NCI-H128 (cell line): ENCODE data around the gene SEC24A.
"Not testable (repeated sequence)": the region's sequence is repeated elsewhere in the genome, so short reads cannot be mapped to it uniquely, and the experiment has no call there.

Experiments used
- DNase-seq: peaks from one replicate; lab custom pipeline; 2025; ENCODE audit not compliant: unreplicated experiment; lab: John Stamatoyannopoulos, UW

SEC24A gene

GRCh38 chr5:134648425-134649162 lies at the start of gene SEC24A:
Gene SEC24A (plus strand): TSS chr5:134648785. CDS start chr5:134649077, 292 bp downstream.
- DNase-seq: peak; percentile 12

GRCh38 chr5:134599820-134600219 lies 48.8 kb upstream of the SEC24A start:
- DNase-seq: not testable (repeated sequence)

- no peak for DNase-seq
These were observed 48.0 kb upstream of the SEC24A start for GRCh38 chr5:134600600-134600999.

- DNase-seq: no peak
These were observed 45.5 kb upstream of the SEC24A start for GRCh38 chr5:134603059-134603458.

GRCh38 chr5:134604908-134605307 lies 43.7 kb upstream of the SEC24A start:
- DNase-seq: no peak

- DNase-seq: no peak
These were observed 41.9 kb upstream of the SEC24A start for GRCh38 chr5:134606726-134607125.

- DNase-seq: no peak
These were observed 40.0 kb upstream of the SEC24A start for GRCh38 chr5:134608555-134608954.

- no peak for DNase-seq
These were observed 39.2 kb upstream of the SEC24A start for GRCh38 chr5:134609232-134609851.

- DNase-seq: no peak
These were observed 37.9 kb upstream of the SEC24A start for GRCh38 chr5:134610725-134611124.

GRCh38 chr5:134611515-134611914 lies 37.1 kb upstream of the SEC24A start:
- no peak for DNase-seq

- no peak for DNase-seq
These were observed 34.0 kb upstream of the SEC24A start for GRCh38 chr5:134614450-134615085.

- no peak for DNase-seq
These were observed 28.0 kb upstream of the SEC24A start for GRCh38 chr5:134620634-134621033.

GRCh38 chr5:134625559-134625958 lies 23.0 kb upstream of the SEC24A start:
- no peak for DNase-seq

- no peak for DNase-seq
These were observed 22.1 kb upstream of the SEC24A start for GRCh38 chr5:134626369-134627014.

GRCh38 chr5:134634227-134634626 lies 14.4 kb upstream of the SEC24A start:
- no peak for DNase-seq

- DNase-seq: not testable (repeated sequence)
These were observed 13.2 kb upstream of the SEC24A start for GRCh38 chr5:134635366-134635765.

GRCh38 chr5:134637116-134637721 lies 11.4 kb upstream of the SEC24A start:
- no peak for DNase-seq

GRCh38 chr5:134638760-134639201 lies 9.8 kb upstream of the SEC24A start:
- DNase-seq: no peak

GRCh38 chr5:134642931-134643530 lies 5.6 kb upstream of the SEC24A start:
- DNase-seq: no peak

GRCh38 chr5:134647750-134648424 lies 698 bp upstream of the SEC24A start:
- no peak for DNase-seq
